Measurements from ENCODE around the gene SMARCD3.

DNA sequence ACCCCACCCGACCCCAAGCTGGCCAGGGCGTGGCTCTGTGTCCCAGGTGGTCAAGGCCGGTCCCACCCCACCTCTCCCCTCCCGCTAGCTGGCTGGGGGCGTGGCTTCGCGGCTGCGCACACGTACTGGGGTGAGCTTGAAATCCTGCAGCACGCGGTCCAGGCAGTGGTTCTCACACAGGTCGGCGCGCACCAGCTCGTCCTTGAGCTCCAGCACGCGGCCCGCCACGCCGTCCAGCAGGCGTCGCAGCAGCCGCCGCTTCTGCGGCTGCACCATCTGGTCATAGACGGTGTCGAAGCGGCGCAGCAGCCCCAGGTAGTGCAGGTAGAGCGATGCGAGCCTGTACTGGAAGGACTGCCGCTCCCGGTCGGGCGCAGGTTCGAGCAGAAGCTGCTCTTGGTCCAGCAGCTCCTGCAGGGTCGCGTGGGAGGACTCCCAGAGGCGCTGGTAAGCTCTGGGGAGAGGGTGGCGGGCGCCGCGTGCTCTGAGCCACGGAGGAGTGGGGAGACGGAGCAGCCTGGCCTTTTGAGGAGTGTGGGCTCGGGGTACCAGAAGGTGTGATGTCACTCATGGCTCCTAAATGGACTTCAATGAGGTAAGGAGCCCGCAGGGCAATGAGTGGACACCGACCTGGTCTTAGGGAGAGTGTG lies 44.0 kb downstream of the SMARCD3 start:
- TF ChIP-seq POLR2AphosphoS5 (IDR thresholded peaks at IDR 0.05; ENCODE audit: low read depth) (no peak), CTCF (IDR thresholded peaks at IDR 0.05; ENCODE audit: insufficient read depth, low read length) (no peak), GABPA (IDR thresholded peaks at IDR 0.05; ENCODE audit: low read depth) (no peak), SPI1 (IDR thresholded peaks at IDR 0.05; ENCODE audit: borderline replicate concordance, low read depth) (no peak)
- TF ChIP-seq, protein P1, sequence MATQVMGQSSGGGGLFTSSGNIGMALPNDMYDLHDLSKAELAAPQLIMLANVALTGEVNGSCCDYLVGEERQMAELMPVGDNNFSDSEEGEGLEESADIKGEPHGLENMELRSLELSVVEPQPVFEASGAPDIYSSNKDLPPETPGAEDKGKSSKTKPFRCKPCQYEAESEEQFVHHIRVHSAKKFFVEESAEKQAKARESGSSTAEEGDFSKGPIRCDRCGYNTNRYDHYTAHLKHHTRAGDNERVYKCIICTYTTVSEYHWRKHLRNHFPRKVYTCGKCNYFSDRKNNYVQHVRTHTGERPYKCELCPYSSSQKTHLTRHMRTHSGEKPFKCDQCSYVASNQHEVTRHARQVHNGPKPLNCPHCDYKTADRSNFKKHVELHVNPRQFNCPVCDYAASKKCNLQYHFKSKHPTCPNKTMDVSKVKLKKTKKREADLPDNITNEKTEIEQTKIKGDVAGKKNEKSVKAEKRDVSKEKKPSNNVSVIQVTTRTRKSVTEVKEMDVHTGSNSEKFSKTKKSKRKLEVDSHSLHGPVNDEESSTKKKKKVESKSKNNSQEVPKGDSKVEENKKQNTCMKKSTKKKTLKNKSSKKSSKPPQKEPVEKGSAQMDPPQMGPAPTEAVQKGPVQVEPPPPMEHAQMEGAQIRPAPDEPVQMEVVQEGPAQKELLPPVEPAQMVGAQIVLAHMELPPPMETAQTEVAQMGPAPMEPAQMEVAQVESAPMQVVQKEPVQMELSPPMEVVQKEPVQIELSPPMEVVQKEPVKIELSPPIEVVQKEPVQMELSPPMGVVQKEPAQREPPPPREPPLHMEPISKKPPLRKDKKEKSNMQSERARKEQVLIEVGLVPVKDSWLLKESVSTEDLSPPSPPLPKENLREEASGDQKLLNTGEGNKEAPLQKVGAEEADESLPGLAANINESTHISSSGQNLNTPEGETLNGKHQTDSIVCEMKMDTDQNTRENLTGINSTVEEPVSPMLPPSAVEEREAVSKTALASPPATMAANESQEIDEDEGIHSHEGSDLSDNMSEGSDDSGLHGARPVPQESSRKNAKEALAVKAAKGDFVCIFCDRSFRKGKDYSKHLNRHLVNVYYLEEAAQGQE (IDR thresholded peaks at IDR 0.05; ENCODE audit: insufficient replicate concordance, low read depth): no peak
